Astrocyte of the cerebellum (primary cell): ENCODE data around the gene LSS.
"Not testable (repeated sequence)": the region's sequence is repeated elsewhere in the genome, so short reads cannot be mapped to it uniquely, and the experiment has no call there.

Experiments used
- DNase-seq: peaks from one replicate; pipeline ENCODE4 v3.0.0-alpha.2; 2011; ENCODE audit warnings: low read depth
- H3K4me3 ChIP-seq: 2 replicates; pipeline ENCODE4 v1.5.1; 2011; ENCODE audit warnings: mild to moderate bottlenecking, low read depth, low read length, moderate library complexity
- in situ Hi-C: cut with HindIII; loops from 2 replicates; pipeline ENCODE4 v1.10.0; 2017; ENCODE audit warnings: low sequenced_read_pairs
- TF ChIP-seq, protein P1 (sequence below): IDR thresholded peaks from 2 replicates; pipeline ENCODE4 v1.5.1; 2012; ENCODE audit warnings: low read length, low read depth, moderate library complexity, mild to moderate bottlenecking; ENCODE audit errors: missing control alignments

The LSS gene

DNA sequence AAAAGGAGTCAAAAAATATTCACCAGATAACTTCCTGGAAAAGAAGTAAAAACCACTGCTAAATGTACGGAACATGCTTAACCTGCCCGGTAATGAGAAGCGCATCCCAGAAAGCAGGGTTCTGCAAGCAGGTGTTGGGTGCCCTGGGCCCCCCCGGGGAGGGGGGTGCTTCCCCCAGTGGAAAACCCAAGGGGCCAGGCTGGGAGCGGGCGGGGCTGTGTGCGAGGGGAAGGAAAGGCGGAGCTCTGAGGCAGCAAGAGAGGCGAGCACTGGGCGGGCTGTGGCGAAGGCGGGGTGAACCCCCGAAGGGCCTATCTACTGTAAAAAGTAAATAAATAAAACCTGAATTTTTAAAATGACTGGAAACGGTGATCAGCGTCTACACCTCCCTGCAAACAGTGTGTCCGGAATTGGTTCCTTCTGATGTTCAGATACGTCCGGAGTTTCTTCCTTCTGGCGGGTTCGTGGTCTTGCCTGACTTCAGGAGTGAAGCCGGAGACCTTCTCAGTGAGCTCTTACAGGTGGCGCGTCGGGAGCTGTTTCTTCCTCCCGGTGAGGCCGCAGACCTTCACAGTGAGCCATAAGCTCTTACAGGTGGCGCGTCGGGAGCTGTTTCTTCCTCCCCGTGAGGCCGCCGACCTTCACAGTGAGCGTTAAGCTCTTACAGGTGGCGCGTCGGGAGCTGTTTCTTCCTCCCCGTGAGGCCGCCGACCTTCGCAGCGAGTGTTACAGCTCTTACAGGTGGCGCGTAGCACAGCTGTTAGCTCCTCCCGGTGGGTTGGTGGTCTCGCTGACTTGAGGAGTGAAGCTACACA lies 86.6 kb downstream of the LSS start:
- no peak for DNase-seq
- H3K4me3 ChIP-seq, result no peak overlapping the region
- TF ChIP-seq, protein P1, sequence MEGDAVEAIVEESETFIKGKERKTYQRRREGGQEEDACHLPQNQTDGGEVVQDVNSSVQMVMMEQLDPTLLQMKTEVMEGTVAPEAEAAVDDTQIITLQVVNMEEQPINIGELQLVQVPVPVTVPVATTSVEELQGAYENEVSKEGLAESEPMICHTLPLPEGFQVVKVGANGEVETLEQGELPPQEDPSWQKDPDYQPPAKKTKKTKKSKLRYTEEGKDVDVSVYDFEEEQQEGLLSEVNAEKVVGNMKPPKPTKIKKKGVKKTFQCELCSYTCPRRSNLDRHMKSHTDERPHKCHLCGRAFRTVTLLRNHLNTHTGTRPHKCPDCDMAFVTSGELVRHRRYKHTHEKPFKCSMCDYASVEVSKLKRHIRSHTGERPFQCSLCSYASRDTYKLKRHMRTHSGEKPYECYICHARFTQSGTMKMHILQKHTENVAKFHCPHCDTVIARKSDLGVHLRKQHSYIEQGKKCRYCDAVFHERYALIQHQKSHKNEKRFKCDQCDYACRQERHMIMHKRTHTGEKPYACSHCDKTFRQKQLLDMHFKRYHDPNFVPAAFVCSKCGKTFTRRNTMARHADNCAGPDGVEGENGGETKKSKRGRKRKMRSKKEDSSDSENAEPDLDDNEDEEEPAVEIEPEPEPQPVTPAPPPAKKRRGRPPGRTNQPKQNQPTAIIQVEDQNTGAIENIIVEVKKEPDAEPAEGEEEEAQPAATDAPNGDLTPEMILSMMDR, result no peak
- in situ Hi-C loops, result no loop called here

DNA sequence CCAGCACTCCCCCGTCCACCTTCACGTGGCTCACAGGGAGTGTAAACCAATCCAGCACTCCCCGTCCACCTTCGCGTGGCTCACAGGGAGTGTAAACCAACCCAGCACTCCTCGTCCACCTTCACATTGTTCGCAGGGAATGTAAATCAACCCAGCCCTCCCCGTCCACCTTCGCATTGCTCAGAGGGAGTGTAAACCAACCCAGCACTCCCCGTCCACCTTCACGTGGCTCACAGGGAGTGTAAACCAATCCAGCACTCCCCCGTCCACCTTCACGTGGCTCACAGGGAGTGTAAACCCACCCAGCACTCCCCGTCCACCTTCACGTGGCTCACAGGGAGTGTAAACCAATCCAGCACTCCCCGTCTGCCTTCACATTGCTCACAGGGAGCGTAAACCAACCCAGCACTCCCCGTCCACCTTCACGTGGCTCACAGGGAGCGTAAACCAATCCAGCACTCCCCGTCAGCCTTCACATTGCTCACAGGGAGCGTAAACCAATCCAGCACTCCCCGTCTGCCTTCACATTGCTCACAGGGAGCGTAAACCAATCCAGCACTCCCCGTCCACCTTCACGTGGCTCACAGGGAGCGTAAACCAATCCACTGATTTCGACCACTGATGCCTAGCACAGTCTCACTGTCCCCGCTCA lies 88.1 kb downstream of the LSS start:
- in situ Hi-C loops, H3K4me3 ChIP-seq, DNase-seq: not testable (repeated sequence)

DNA sequence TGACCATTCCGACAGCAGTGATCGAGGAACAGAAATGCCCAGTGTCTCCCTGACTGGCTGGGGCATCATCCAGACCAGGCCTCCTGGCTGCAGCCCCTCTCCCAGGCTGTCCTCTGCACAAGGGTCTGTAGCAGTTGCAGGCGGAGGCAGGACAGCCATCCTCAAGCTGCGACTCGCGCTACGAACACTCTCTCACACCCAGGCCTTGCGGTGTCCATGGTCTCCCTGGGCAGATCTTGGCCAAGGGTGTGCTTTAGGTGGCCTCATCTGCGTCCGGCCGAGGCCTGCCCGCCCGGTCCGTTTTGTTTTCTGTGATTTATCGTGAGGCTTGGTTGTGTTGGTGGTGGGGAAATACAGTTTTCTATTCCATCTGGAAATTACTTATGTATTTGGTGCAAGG lies 88.9 kb downstream of the LSS start:
- DNase-seq, result no peak
- in situ Hi-C loops, result no loop called here
- no peak overlapping the region for H3K4me3 ChIP-seq
- TF ChIP-seq, protein P1, result no peak

DNA sequence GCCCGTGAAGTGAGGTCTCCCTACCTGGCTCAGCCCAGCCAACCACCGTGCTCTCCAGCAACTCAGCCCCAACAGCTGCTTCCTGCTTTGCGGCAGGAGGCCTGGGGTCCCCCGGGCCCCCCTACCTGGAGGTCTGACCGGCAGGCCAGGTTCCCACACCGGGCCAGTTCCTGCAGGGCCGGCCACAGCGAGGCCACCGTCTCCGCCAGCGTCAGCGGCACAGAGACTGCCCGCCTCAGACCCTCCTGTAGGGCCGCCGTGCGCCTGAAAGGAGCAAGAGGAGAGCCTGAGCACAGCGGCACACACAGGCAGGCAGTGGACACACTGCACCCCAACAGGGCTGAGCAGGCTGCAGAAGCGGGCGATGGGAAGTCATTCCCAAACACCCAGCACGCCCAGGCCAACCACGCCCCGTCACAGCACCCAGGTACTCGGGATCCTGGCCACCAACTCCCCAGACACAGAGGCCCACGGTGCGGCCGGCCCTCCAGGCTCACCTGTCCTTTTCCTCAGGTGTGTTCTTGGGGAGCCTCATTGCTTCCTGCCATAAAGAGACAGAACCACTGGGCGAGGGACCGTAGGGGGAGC lies 90.1 kb downstream of the LSS start:
- no peak for DNase-seq
- TF ChIP-seq, protein P1, result no peak
- H3K4me3 ChIP-seq, result no peak overlapping the region
- in situ Hi-C loops, result no loop called here
